OCI-LY1 (cell line): ENCODE results near the gene TMPRSS13.

Experiments
- H2AFZ ChIP-seq: fragments of 200-600 bp; sonication (generic), shearing (Covaris generic); 2 replicates; pipeline ENCODE4 v1.6.0; 2014; ENCODE audit warnings: antibody characterized with exemption, mild to moderate bottlenecking, low read length
- H3F3A ChIP-seq: fragments of 200-600 bp; sonication (generic), shearing (Covaris generic); 2 replicates; pipeline ENCODE4 v1.6.0; 2014; ENCODE audit warnings: mild to moderate bottlenecking, antibody characterized with exemption, low read length, moderate library complexity; ENCODE audit not compliant: insufficient read depth
- H3K27ac ChIP-seq: fragments of 200-600 bp; sonication (generic); 2 replicates; pipeline ENCODE4 v1.5.1; 2014; ENCODE audit warnings: low read length, mixed run types, mild to moderate bottlenecking, low read depth; ENCODE audit not compliant: poor library complexity, severe bottlenecking
- H3K27me3 ChIP-seq: fragments of 200-600 bp; sonication (generic); 2 replicates; pipeline ENCODE4 v1.6.0; 2014; ENCODE audit warnings: antibody characterized with exemption, mild to moderate bottlenecking, low read length, moderate library complexity; ENCODE audit not compliant: insufficient read depth
- H3K36me3 ChIP-seq: fragments of 200-600 bp; sonication (generic); 2 replicates; pipeline ENCODE4 v1.6.1; 2014; ENCODE audit warnings: mild to moderate bottlenecking, antibody characterized with exemption, low read length, moderate library complexity, mixed read lengths; ENCODE audit not compliant: insufficient read depth
- H3K4me1 ChIP-seq: fragments of 200-600 bp; sonication (generic); 2 replicates; pipeline ENCODE4 v1.5.1; 2014; ENCODE audit warnings: mild to moderate bottlenecking, low read length, moderate library complexity; ENCODE audit not compliant: insufficient read depth, severe bottlenecking
- H3K4me2 ChIP-seq: fragments of 200-600 bp; sonication (generic), shearing (Covaris generic); 2 replicates; pipeline ENCODE4 v1.6.1; 2014; ENCODE audit warnings: low read length
- H3K4me3 ChIP-seq: fragments of 200-600 bp; sonication (generic); 2 replicates; pipeline ENCODE4 v1.5.1; 2014; ENCODE audit warnings: low read length, low read depth, mild to moderate bottlenecking, mixed read lengths; ENCODE audit not compliant: poor library complexity, severe bottlenecking
- H3K79me2 ChIP-seq: fragments of 200-600 bp; shearing (Covaris generic); 2 replicates; pipeline ENCODE4 v1.6.1; 2016; ENCODE audit warnings: mixed run types, low read length, mixed read lengths; ENCODE audit not compliant: insufficient read depth
- H3K9ac ChIP-seq: fragments of 200-600 bp; sonication (generic), shearing (Covaris generic); 2 replicates; pipeline ENCODE4 v1.6.1; 2014; ENCODE audit warnings: mild to moderate bottlenecking, low read length, mixed read lengths
- H3K9me2 ChIP-seq: fragments of 200-600 bp; sonication (generic), shearing (Covaris generic); 2 replicates; pipeline ENCODE4 v1.6.1; 2014; ENCODE audit warnings: low read depth, mild to moderate bottlenecking, low read length, mixed read lengths
- H3K9me3 ChIP-seq: fragments of 200-600 bp; shearing (Covaris generic); 2 replicates; pipeline ENCODE4 v1.6.1; 2014; ENCODE audit warnings: low read length, mixed read lengths
- H4K20me1 ChIP-seq: fragments of 200-600 bp; sonication (generic), shearing (Covaris generic); 2 replicates; pipeline ENCODE4 v1.6.0; 2016; ENCODE audit warnings: mild to moderate bottlenecking, low read length; ENCODE audit not compliant: insufficient read depth
- CTCF ChIP-seq: fragments of 200-600 bp; sonication (generic), shearing (Covaris generic); IDR thresholded peaks from 2 replicates; pipeline ENCODE4 v1.5.1; 2017; ENCODE audit warnings: mild to moderate bottlenecking, antibody characterized with exemption, low read length, moderate library complexity, mixed read lengths
- EZH2 ChIP-seq: fragments of 200-600 bp; sonication (generic), shearing (Covaris generic); IDR thresholded peaks from 2 replicates; pipeline ENCODE4 v1.8.0; 2017; ENCODE audit warnings: borderline replicate concordance, mixed run types, mild to moderate bottlenecking, antibody characterized with exemption, low read length, moderate library complexity, mixed read lengths

Gene TMPRSS13

GRCh38 chr11:117900720-117901440 is 28.3 kb downstream of the TMPRSS13 start:
- Histone ChIP-seq H3K9me3 (no peaks in the 10 kb centered on the region), H3K36me3 (no peaks in the 10 kb centered on the region), H3K9ac (no peak overlapping the region), H3K4me1 (no peaks in the 10 kb centered on the region), H2AFZ (no peak overlapping the region), H3K4me2 (no peak overlapping the region), H3F3A (no peaks in the 10 kb centered on the region), H3K27ac (no peak overlapping the region), H3K27me3 (0 out of 2 replicates have a peak, but pooled peaks cover 3% of the 10 kb centered on the region), H3K9me2 (no peaks in the 10 kb centered on the region), H3K79me2 (no peaks in the 10 kb centered on the region), H3K4me3 (no peak overlapping the region), H4K20me1 (no peaks in the 10 kb centered on the region)
- TF ChIP-seq EZH2 (no peak), CTCF (no peak)

GRCh38 chr11:117900121-117900648 is 29.0 kb downstream of the TMPRSS13 start:
- Histone ChIP-seq H3K4me1 (no peaks in the 10 kb centered on the region), H3K27ac (no peak overlapping the region), H3K9ac (no peak overlapping the region), H3K79me2 (no peaks in the 10 kb centered on the region), H3F3A (no peaks in the 10 kb centered on the region), H3K36me3 (no peaks in the 10 kb centered on the region), H3K4me3 (no peak overlapping the region), H3K9me3 (0 out of 2 replicates have a peak, but pooled peaks cover 2% of the 10 kb centered on the region), H3K27me3 (0 out of 2 replicates have a peak, but pooled peaks cover 3% of the 10 kb centered on the region), H3K4me2 (no peak overlapping the region), H3K9me2 (no peaks in the 10 kb centered on the region), H2AFZ (no peak overlapping the region), H4K20me1 (no peaks in the 10 kb centered on the region)
- no peak for TF ChIP-seq CTCF
- TF ChIP-seq EZH2, result no peak

- H3K4me1 ChIP-seq, result no peaks in the 10 kb centered on the region
- 0 out of 2 replicates have a peak, but pooled peaks cover 2% of the 10 kb centered on the region for H3K9me3 ChIP-seq
- no peaks in the 10 kb centered on the region for H3K36me3 ChIP-seq
- no peaks in the 10 kb centered on the region for H3K27me3 ChIP-seq
- no peak overlapping the region for H3K4me3 ChIP-seq
- no peaks in the 10 kb centered on the region for H3F3A ChIP-seq
- no peaks in the 10 kb centered on the region for H3K79me2 ChIP-seq
- no peak overlapping the region for H2AFZ ChIP-seq
- H3K27ac ChIP-seq, result no peak overlapping the region
- TF ChIP-seq EZH2 (no peak), CTCF (no peak)
- no peaks in the 10 kb centered on the region for H4K20me1 ChIP-seq
- no peak overlapping the region for H3K9ac ChIP-seq
- no peak overlapping the region for H3K4me2 ChIP-seq
- no peaks in the 10 kb centered on the region for H3K9me2 ChIP-seq
Observed at GRCh38 chr11:117898059-117898458, 31.1 kb downstream of the TMPRSS13 start.
